Peyer's patch (tissue), 4 donors: Measurements from ENCODE around the gene ULK1. TPM values are rescaled to one million over a fixed set of nuclear protein-coding genes. Genes with fewer than 3 reads are reported as not detected.

Experiments
- DNase-seq, 3 donors: peaks; one replicate each; pipeline ENCODE4 v3.0.0-alpha.2; 2017 to 2019
- H3K27ac ChIP-seq, 4 donors: fragments of 200-600 bp; sonication (generic); one replicate each; pipeline ENCODE4 v1.5.1; 2016 to 2019
- H3K27me3 ChIP-seq, 2 donors: fragments of 200-600 bp; sonication (generic); one replicate each; pipeline ENCODE4 v1.5.1; 2019
- H3K36me3 ChIP-seq, 3 donors: fragments of 200-600 bp; sonication (generic); one replicate each; pipeline ENCODE4 v1.5.1; 2016 to 2019
- H3K4me1 ChIP-seq, 4 donors: fragments of 200-600 bp; sonication (generic); one replicate each; pipeline ENCODE4 v1.5.1; 2016 to 2019
- H3K4me3 ChIP-seq, 4 donors: fragments of 200-600 bp; sonication (generic); 1 replicate in 3 of 4; 2 replicates in 1 of 4; pipeline ENCODE4 v1.5.1; 2016 to 2019; ENCODE audit warnings: mild to moderate bottlenecking in 1 of 4
- H3K9me3 ChIP-seq, 4 donors: fragments of 200-600 bp; sonication (generic); one replicate each; pipeline ENCODE4 v1.5.1; 2016 to 2019; ENCODE audit warnings: mild to moderate bottlenecking in 1 of 4
- CTCF ChIP-seq, 6 experiments: fragments of 450-650 bp in 4 of 6; fragments of 200-600 bp in 2 of 6; sonication (generic) in 1 of 6; IDR thresholded peaks; one replicate each; pipeline ENCODE4 v1.5.1; 2017 to 2019; ENCODE audit warnings: antibody characterized with exemption in 6 of 6, mild to moderate bottlenecking in 3 of 6, moderate library complexity in 1 of 6
- POLR2A ChIP-seq, 2 donors: fragments of 450-650 bp; IDR thresholded peaks; one replicate each; pipeline ENCODE4 v1.5.1; 2017; ENCODE audit warnings: antibody characterized with exemption in 2 of 2, mild to moderate bottlenecking in 2 of 2, moderate library complexity in 2 of 2
- small RNA-seq, 2 donors: library from RNA; depleted of rRNA; stranded (forward); fragments of <200 nt; gene quantifications; one replicate each; pipeline ENCODE3, GENCODE V24; 2016
- total RNA-seq, 4 donors: library from RNA; depleted of rRNA; stranded (reverse); fragments of >200 nt; gene quantifications; one replicate each; pipeline ENCODE4 v1.1.0, GENCODE V29; 2016

ULK1 gene
- total RNA-seq, 4 donors from 2014 or later: 25.2 to 54.1 (median 38.8) TPM

GRCh38 chr12:131965073-131965472 lies 70.7 kb downstream of the ULK1 start:
- TF ChIP-seq CTCF (IDR thresholded peaks at IDR 0.05): no peak
- no peak for TF ChIP-seq POLR2A (IDR thresholded peaks at IDR 0.05)
- Histone ChIP-seq H3K9me3 (no peaks in the 10 kb centered on the region), H3K4me3 (no peak overlapping the region), H3K4me1 (no peaks in the 10 kb centered on the region), H3K27me3 (no peaks in the 10 kb centered on the region), H3K27ac (no peak overlapping the region), H3K36me3 (peaks cover 0 to 11% (median 0%) of the 10 kb centered on the region in 3 donors)
- no peak for DNase-seq

GRCh38 chr12:131971226-131971625 lies 76.8 kb downstream of the ULK1 start:
- TF ChIP-seq POLR2A (IDR thresholded peaks at IDR 0.05) (no peak), CTCF (IDR thresholded peaks at IDR 0.05) (no peak)
- no peak overlapping the region for H3K27ac ChIP-seq
- H3K36me3 ChIP-seq: peaks cover 0 to 5% (median 0%) of the 10 kb centered on the region in 3 donors
- no peak for DNase-seq
- no peaks in the 10 kb centered on the region for H3K4me1 ChIP-seq
- no peak overlapping the region for H3K4me3 ChIP-seq
- no peaks in the 10 kb centered on the region for H3K27me3 ChIP-seq
- no peaks in the 10 kb centered on the region for H3K9me3 ChIP-seq

Small RNA genes within 50 kb of the gene (small RNA-seq; reads per million reads assigned to genes)
- 0 reads per million in 2 donors for gene AC131009.3

Other genes with a start within 250 kb of the ULK1 start
- gene SFSWAP, start 183.5 kb upstream of the ULK1 start, total RNA-seq: 100 to 1,000 TPM in 1 of 4 donors, 10 to 100 TPM in 3; 47.3 to 169 (median 75.6) TPM
- 10 to 100 TPM in 1 of 4 donors, 1 to 10 TPM in 2, not detected in 1; 4.0 to 32.2 (median 5.3) TPM for gene MMP17, start 66.2 kb upstream of the ULK1 start, total RNA-seq
- 10 to 100 TPM in 3 of 4 donors, 1 to 10 TPM in 1; 8.8 to 46.5 (median 31.8) TPM for gene PUS1, start 34.7 kb downstream of the ULK1 start, total RNA-seq
- 10 to 100 TPM; 22.1 to 60.2 (median 49.2) TPM for gene EP400, start 55.3 kb downstream of the ULK1 start, total RNA-seq
- gene DDX51, start 249.7 kb downstream of the ULK1 start, total RNA-seq: 10 to 100 TPM; 18.7 to 78.4 (median 32.2) TPM
- 10 to 100 TPM in 2 of 4 donors, 1 to 10 TPM in 2; 8.9 to 47.0 (median 12.2) TPM for gene NOC4L, start 249.8 kb downstream of the ULK1 start, total RNA-seq